Measurements from ENCODE around the gene DPYSL5. TPM values are rescaled to one million over a fixed set of nuclear protein-coding genes. Genes with fewer than 3 reads are reported as not detected.

The DPYSL5 gene
- total RNA-seq, 3 donors from 2014 or later: not detected

DNA sequence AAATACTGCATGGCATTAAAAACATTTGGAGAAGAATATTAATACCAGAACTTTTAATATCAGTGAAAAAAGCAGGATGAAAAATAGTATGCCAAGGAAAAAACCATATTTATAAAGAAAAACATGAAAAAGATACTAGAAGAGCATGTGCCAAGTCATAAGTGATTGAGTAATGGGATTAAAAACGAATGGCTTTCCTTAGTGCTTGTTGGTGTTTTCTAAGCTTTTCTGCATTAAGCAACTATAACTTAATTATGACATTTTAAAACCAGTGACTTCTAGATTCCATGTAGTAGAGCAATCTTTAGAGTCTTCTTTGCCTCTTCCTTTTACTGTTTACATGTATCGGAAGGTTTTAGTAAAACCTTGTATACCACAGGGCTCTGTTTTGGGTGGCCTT is 129.1 kb downstream of the DPYSL5 start:
- peaks cover 0 to 14% of the 10 kb centered on the region in 2 donors for H3K4me1 ChIP-seq
- H3K36me3 ChIP-seq: no peaks in the 10 kb centered on the region
- H3K9me3 ChIP-seq: no peaks in the 10 kb centered on the region
- TF ChIP-seq, protein P1, sequence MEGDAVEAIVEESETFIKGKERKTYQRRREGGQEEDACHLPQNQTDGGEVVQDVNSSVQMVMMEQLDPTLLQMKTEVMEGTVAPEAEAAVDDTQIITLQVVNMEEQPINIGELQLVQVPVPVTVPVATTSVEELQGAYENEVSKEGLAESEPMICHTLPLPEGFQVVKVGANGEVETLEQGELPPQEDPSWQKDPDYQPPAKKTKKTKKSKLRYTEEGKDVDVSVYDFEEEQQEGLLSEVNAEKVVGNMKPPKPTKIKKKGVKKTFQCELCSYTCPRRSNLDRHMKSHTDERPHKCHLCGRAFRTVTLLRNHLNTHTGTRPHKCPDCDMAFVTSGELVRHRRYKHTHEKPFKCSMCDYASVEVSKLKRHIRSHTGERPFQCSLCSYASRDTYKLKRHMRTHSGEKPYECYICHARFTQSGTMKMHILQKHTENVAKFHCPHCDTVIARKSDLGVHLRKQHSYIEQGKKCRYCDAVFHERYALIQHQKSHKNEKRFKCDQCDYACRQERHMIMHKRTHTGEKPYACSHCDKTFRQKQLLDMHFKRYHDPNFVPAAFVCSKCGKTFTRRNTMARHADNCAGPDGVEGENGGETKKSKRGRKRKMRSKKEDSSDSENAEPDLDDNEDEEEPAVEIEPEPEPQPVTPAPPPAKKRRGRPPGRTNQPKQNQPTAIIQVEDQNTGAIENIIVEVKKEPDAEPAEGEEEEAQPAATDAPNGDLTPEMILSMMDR (IDR thresholded peaks at IDR 0.05): no peak
- TF ChIP-seq POLR2A (IDR thresholded peaks at IDR 0.05) (no peak), POLR2AphosphoS5 (IDR thresholded peaks at IDR 0.05) (no peak)
- H3K27me3 ChIP-seq: no peaks in the 10 kb centered on the region
- intact Hi-C loops (cut with DNase I; ENCODE audit: low total_unique reads): no loop called here
- H3K4me3 ChIP-seq: no peak overlapping the region
- H3K27ac ChIP-seq: no peak overlapping the region
- DNase-seq (ENCODE audit: low spot score in 2 of 2): no peak

DNA sequence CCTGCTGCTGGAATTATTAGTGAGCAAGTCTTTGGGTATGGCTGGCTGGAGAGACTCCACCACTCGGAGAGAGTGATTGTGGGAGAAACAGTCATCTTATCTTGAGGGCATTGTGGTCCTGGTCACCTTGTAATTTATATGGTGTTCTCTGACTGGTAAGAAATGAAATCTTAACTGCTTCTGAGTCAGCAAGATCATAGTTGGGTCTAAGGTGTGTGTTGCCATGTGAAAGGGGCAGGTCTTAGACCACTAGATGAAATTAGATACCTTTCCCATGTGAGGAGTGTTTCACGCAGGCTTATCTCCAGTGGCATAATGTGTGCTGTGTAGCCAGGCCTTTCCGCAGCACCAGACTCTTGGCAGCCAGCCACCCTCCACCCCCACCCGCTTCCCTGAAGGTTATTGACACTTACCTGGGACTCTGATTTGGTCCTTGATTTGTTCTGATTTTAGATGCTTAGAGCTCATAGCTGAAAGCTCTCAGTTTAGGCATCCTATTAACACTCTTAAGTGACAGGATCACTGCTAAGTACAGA is 130.2 kb downstream of the DPYSL5 start:
- peak overlapping the region in 1 of 2 donors; percentile 54 for H3K27ac ChIP-seq
- DNase-seq (ENCODE audit: low spot score in 2 of 2): peak in 1 of 2 donors; percentile 70
- intact Hi-C loops (cut with DNase I; ENCODE audit: low total_unique reads): no loop called here
- H3K9me3 ChIP-seq: no peaks in the 10 kb centered on the region
- no peak overlapping the region for H3K4me3 ChIP-seq
- no peaks in the 10 kb centered on the region for H3K36me3 ChIP-seq
- H3K27me3 ChIP-seq: no peaks in the 10 kb centered on the region
- TF ChIP-seq POLR2AphosphoS5 (IDR thresholded peaks at IDR 0.05) (no peak), POLR2A (IDR thresholded peaks at IDR 0.05) (no peak)
- TF ChIP-seq, protein P1 (IDR thresholded peaks at IDR 0.05): no peak
- H3K4me1 ChIP-seq: peaks cover 0 to 21% of the 10 kb centered on the region in 2 donors

GRCh38 chr2:26979741-26980140 is 131.8 kb downstream of the DPYSL5 start:
- Histone ChIP-seq H3K4me1 (peaks cover 0 to 21% of the 10 kb centered on the region in 2 donors), H3K36me3 (no peaks in the 10 kb centered on the region), H3K27me3 (no peaks in the 10 kb centered on the region), H3K27ac (peak overlapping the region; percentile 27 to 72), H3K9me3 (no peaks in the 10 kb centered on the region), H3K4me3 (no peak overlapping the region)
- TF ChIP-seq, protein P1 (IDR thresholded peaks at IDR 0.05): no peak
- no peak for TF ChIP-seq POLR2A (IDR thresholded peaks at IDR 0.05)
- TF ChIP-seq POLR2AphosphoS5 (IDR thresholded peaks at IDR 0.05): no peak
- intact Hi-C loops (cut with DNase I; ENCODE audit: low total_unique reads): no loop called here
- no peak for DNase-seq (ENCODE audit: low spot score in 2 of 2)

DNA sequence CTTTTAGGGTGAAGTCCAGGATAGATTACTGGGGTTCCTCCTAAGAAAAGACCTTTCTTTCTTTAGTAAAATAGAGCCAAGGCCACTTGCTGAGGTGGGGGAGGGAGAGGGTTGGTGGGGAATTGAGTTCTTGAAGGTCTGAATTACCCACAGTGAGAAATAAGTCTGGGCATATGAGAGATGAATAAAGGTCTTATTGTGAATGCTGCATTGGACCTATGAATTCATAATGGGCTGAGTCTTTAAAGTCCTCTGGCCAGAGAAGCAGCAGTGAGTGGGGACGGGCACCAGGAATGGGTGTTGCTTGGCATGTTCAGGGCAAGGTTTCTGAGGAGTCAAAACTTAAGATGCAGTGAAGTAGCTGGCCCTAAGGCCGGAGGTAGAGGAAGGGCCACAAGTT is 133.0 kb downstream of the DPYSL5 start:
- peak overlapping the region; percentile 33 to 68 for H3K27ac ChIP-seq
- no peaks in the 10 kb centered on the region for H3K36me3 ChIP-seq
- intact Hi-C loops (cut with DNase I; ENCODE audit: low total_unique reads): no loop called here
- no peaks in the 10 kb centered on the region for H3K27me3 ChIP-seq
- DNase-seq (ENCODE audit: low spot score in 2 of 2): no peak
- TF ChIP-seq POLR2A (IDR thresholded peaks at IDR 0.05) (no peak), POLR2AphosphoS5 (IDR thresholded peaks at IDR 0.05) (no peak)
- TF ChIP-seq, protein P1 (IDR thresholded peaks at IDR 0.05): no peak
- H3K4me1 ChIP-seq: peaks cover 0 to 21% of the 10 kb centered on the region in 2 donors
- H3K9me3 ChIP-seq: no peaks in the 10 kb centered on the region
- no peak overlapping the region for H3K4me3 ChIP-seq

GRCh38 chr2:26982102-26982742 is 134.3 kb downstream of the DPYSL5 start:
- DNase-seq (ENCODE audit: low spot score in 2 of 2): peak; percentile 83 to 86
- no peaks in the 10 kb centered on the region for H3K27me3 ChIP-seq
- TF ChIP-seq POLR2A (IDR thresholded peaks at IDR 0.05): no peak
- TF ChIP-seq, protein P1 (IDR thresholded peaks at IDR 0.05): peak; percentile 34 to 70 (median 62)
- H3K27ac ChIP-seq: peak overlapping the region; percentile 68 to 79
- intact Hi-C loops (cut with DNase I; ENCODE audit: low total_unique reads): no loop called here
- no peak overlapping the region for H3K4me3 ChIP-seq
- no peaks in the 10 kb centered on the region for H3K9me3 ChIP-seq
- no peaks in the 10 kb centered on the region for H3K36me3 ChIP-seq
- peaks cover 0 to 21% of the 10 kb centered on the region in 2 donors for H3K4me1 ChIP-seq
